Fibroblast of lung (primary cell): ENCODE results near the gene COPZ2. TPM values are rescaled to one million over a fixed set of nuclear protein-coding genes. Genes with fewer than 3 reads are reported as not detected.

ENCODE experiments used
- DNase-seq, 2 donors: peaks; one replicate each; pipeline versions ENCODE4 v3.0.0 to v3.0.0-alpha.2; 2010; ENCODE audit warnings: low read depth in 2 of 2
- H2AFZ ChIP-seq: 2 replicates; pipeline ENCODE4 v1.5.1; 2012; ENCODE audit warnings: low read length, control low read depth, inconsistent platforms
- H3K27ac ChIP-seq: 2 replicates; pipeline ENCODE4 v1.5.1; 2011; ENCODE audit warnings: low read length, control low read depth; ENCODE audit not compliant: insufficient read depth
- H3K27me3 ChIP-seq: 2 replicates; pipeline ENCODE4 v1.5.1; 2011; ENCODE audit warnings: mild to moderate bottlenecking, low read length; ENCODE audit not compliant: control insufficient read depth, insufficient read depth
- H3K36me3 ChIP-seq: 2 replicates; pipeline ENCODE4 v1.5.1; 2011; ENCODE audit warnings: low read length; ENCODE audit not compliant: control insufficient read depth, insufficient read depth
- H3K4me1 ChIP-seq: 2 replicates; pipeline ENCODE4 v1.5.1; 2011; ENCODE audit warnings: low read length; ENCODE audit not compliant: control insufficient read depth, insufficient read depth; ENCODE audit errors: extremely low read depth
- H3K4me2 ChIP-seq: 2 replicates; pipeline ENCODE4 v1.5.1; 2011; ENCODE audit warnings: low read length, control low read depth; ENCODE audit not compliant: insufficient read depth; ENCODE audit errors: extremely low read depth
- H3K4me3 ChIP-seq, 4 experiments: fragments of 200-600 bp in 1 of 4; sonication (generic) in 1 of 4; replicated peaks in 1 of 4; 2 replicates each; pipeline ENCODE4 v1.5.1; 2011 to 2016; ENCODE audit warnings: low read length in 4 of 4, low read depth in 3 of 4, mild to moderate bottlenecking in 3 of 4, control low read depth in 2 of 4, inconsistent platforms in 1 of 4, mixed read lengths in 1 of 4; ENCODE audit not compliant: insufficient read depth in 1 of 4; ENCODE audit errors: control extremely low read depth in 1 of 4
- H3K79me2 ChIP-seq: 2 replicates; pipeline ENCODE4 v1.5.1; 2012; ENCODE audit warnings: mild to moderate bottlenecking, low read length, inconsistent platforms; ENCODE audit not compliant: control insufficient read depth, insufficient read depth
- H3K9ac ChIP-seq: 2 replicates; pipeline ENCODE4 v1.5.1; 2011; ENCODE audit warnings: mild to moderate bottlenecking, low read length, control low read depth; ENCODE audit not compliant: insufficient read depth
- H3K9me3 ChIP-seq: 2 replicates; pipeline ENCODE4 v1.5.1; 2012; ENCODE audit warnings: low read depth, low read length; ENCODE audit not compliant: control insufficient read depth, insufficient read depth
- H4K20me1 ChIP-seq: 2 replicates; pipeline ENCODE4 v1.5.1; 2011; ENCODE audit warnings: low read length; ENCODE audit not compliant: control insufficient read depth, insufficient read depth; ENCODE audit errors: extremely low read depth
- CTCF ChIP-seq, 2 donors: IDR thresholded peaks in 1 of 2; conservative IDR thresholded peaks in 1 of 2; 1 replicate in 1 of 2; 2 replicates in 1 of 2; pipeline ENCODE4 v1.5.1; 2011 to 2012; ENCODE audit warnings: low read length in 2 of 2, control low read depth in 1 of 2, inconsistent platforms in 1 of 2, low read depth in 1 of 2, mild to moderate bottlenecking in 1 of 2
- EZH2 ChIP-seq: IDR thresholded peaks from 2 replicates; pipeline ENCODE4 v1.5.1; 2012; ENCODE audit warnings: low read length, control low read depth, mild to moderate bottlenecking; ENCODE audit errors: missing control alignments
- polyA plus RNA-seq, 2 donors: library from polyadenylated mRNA; depleted of rRNA in 1 of 2; stranded (reverse) in 1 of 2; unstranded in 1 of 2; fragments of >200 nt; gene quantifications; 2 replicates each; pipeline ENCODE4 v1.2.1, GENCODE V29; 2011 to 2012; ENCODE audit warnings: missing spikeins in 1 of 2
- total RNA-seq: library from RNA; depleted of rRNA; stranded (reverse); fragments of >200 nt; gene quantifications from 2 replicates; pipeline ENCODE4 v1.2.1, GENCODE V29; 2014

The COPZ2 gene
- total and polyA plus RNA-seq, 2 donors (not counting 1 experiment from before 2014, with no cell fraction given), result 63.1 to 97.9 TPM

- Histone ChIP-seq H3K4me3 (no peak overlapping the region), H3K9me3 (no peaks in the 10 kb centered on the region), H3K27ac (no peak overlapping the region), H3K36me3 (peaks cover 1% of the 10 kb centered on the region), H3K4me1 (peaks cover 25% of the 10 kb centered on the region), H2AFZ (no peak overlapping the region), H3K4me2 (no peak overlapping the region), H3K9ac (no peak overlapping the region), H4K20me1 (no peaks in the 10 kb centered on the region), H3K79me2 (no peaks in the 10 kb centered on the region), H3K27me3 (no peaks in the 10 kb centered on the region)
- no peak for DNase-seq
- TF ChIP-seq CTCF (conservative IDR thresholded peaks at IDR 0.05 in 1 of 2, IDR thresholded peaks at IDR 0.05 in 1 of 2; ENCODE audit: low read depth in 1 of 2, low read length in 2 of 2), result no peak
- no peak for TF ChIP-seq EZH2
Observed at GRCh38 chr17:48027322-48027981, 10.1 kb downstream of the COPZ2 start.

GRCh38 chr17:48026502-48027321 is 10.9 kb downstream of the COPZ2 start:
- peak; percentile 88 to 90 for DNase-seq
- Histone ChIP-seq H3K4me2 (peak overlapping the region; percentile 23), H3K27ac (peak overlapping the region; percentile 76)

More at GRCh38 chr17:48026502-48027321, 10.9 kb downstream of the COPZ2 start:
- H3K4me3 ChIP-seq, result no peak overlapping the region
- H3K9me3 ChIP-seq, result no peaks in the 10 kb centered on the region
- H3K27me3 ChIP-seq, result no peaks in the 10 kb centered on the region
- H3K4me1 ChIP-seq, result peaks cover 25% of the 10 kb centered on the region
- H3K79me2 ChIP-seq, result no peaks in the 10 kb centered on the region
- no peaks in the 10 kb centered on the region for H4K20me1 ChIP-seq
- no peaks in the 10 kb centered on the region for H3K36me3 ChIP-seq
- peak overlapping the region; percentile 42 for H3K9ac ChIP-seq
- TF ChIP-seq CTCF (conservative IDR thresholded peaks at IDR 0.05 in 1 of 2, IDR thresholded peaks at IDR 0.05 in 1 of 2; ENCODE audit: low read depth in 1 of 2, low read length in 2 of 2) (peak; percentile 83 to 85), EZH2 (no peak)
- H2AFZ ChIP-seq, result peak overlapping the region; percentile 47
